Astrocyte (in vitro differentiated cells and primary cell): ENCODE results near the gene SLC4A2. TPM values are rescaled to one million over a fixed set of nuclear protein-coding genes. Genes with fewer than 3 reads are reported as not detected.
"Not testable (repeated sequence)": the region's sequence is repeated elsewhere in the genome, so short reads cannot be mapped to it uniquely, and the experiment has no call there.

ENCODE experiments used
- DNase-seq: peaks from one replicate; pipeline ENCODE4 v3.0.0-alpha.2; 2010; ENCODE audit warnings: low read depth
- FAIRE-seq: peaks from 2 replicates; lab custom pipeline; 2011; peaks lifted over from hg19 to GRCh38; lab: Jason Lieb, UNC
- H2AFZ ChIP-seq: 2 replicates; pipeline ENCODE4 v1.6.0; 2012; ENCODE audit warnings: low read depth, low read length, inconsistent platforms
- H3K27ac ChIP-seq: 2 replicates; pipeline ENCODE4 v1.5.1; 2011; ENCODE audit warnings: low read depth, low read length, inconsistent platforms
- H3K27me3 ChIP-seq: 2 replicates; pipeline ENCODE4 v1.6.0; 2011; ENCODE audit warnings: low read length, inconsistent platforms; ENCODE audit not compliant: insufficient read depth
- H3K36me3 ChIP-seq: 2 replicates; pipeline ENCODE4 v1.5.1; 2011; ENCODE audit warnings: low read length, inconsistent platforms; ENCODE audit not compliant: insufficient read depth
- H3K4me1 ChIP-seq: 2 replicates; pipeline ENCODE4 v1.5.1; 2011; ENCODE audit warnings: low read length, inconsistent platforms; ENCODE audit not compliant: insufficient read depth
- H3K4me2 ChIP-seq: 2 replicates; pipeline ENCODE4 v1.6.0; 2012; ENCODE audit warnings: low read length, inconsistent platforms
- H3K4me3 ChIP-seq: 2 replicates; pipeline ENCODE4 v1.5.1; 2011; ENCODE audit warnings: low read depth, mild to moderate bottlenecking, low read length, inconsistent platforms; ENCODE audit not compliant: insufficient read depth
- H3K79me2 ChIP-seq: 2 replicates; pipeline ENCODE4 v1.6.0; 2012; ENCODE audit warnings: mild to moderate bottlenecking, low read length, inconsistent platforms; ENCODE audit not compliant: insufficient read depth
- H3K9ac ChIP-seq: 2 replicates; pipeline ENCODE4 v1.6.0; 2012; ENCODE audit warnings: mild to moderate bottlenecking, low read length, inconsistent platforms
- H3K9me3 ChIP-seq: 2 replicates; pipeline ENCODE4 v1.5.1; 2012; ENCODE audit warnings: low read depth, mild to moderate bottlenecking, low read length, inconsistent platforms; ENCODE audit not compliant: insufficient read depth
- H4K20me1 ChIP-seq: 2 replicates; pipeline ENCODE4 v1.6.0; 2012; ENCODE audit warnings: low read length, inconsistent platforms; ENCODE audit not compliant: insufficient read depth
- H3K27ac Mint-ChIP-seq: one replicate; pipeline ENCODE4 v1.8.0; 2021; ENCODE audit warnings: mild to moderate bottlenecking, mixed read lengths; ENCODE audit not compliant: unreplicated experiment
- H3K27me3 Mint-ChIP-seq: one replicate; pipeline ENCODE4 v1.8.0; 2021; ENCODE audit warnings: low read depth, mixed read lengths; ENCODE audit not compliant: unreplicated experiment
- H3K36me3 Mint-ChIP-seq: one replicate; pipeline ENCODE4 v1.8.0; 2021; ENCODE audit warnings: low read depth, mixed read lengths; ENCODE audit not compliant: unreplicated experiment
- H3K4me1 Mint-ChIP-seq: one replicate; pipeline ENCODE4 v1.8.0; 2021; ENCODE audit warnings: low read depth, mixed read lengths; ENCODE audit not compliant: unreplicated experiment
- H3K4me3 Mint-ChIP-seq: one replicate; pipeline ENCODE4 v1.8.0; 2021; ENCODE audit warnings: mild to moderate bottlenecking, moderate library complexity, mixed read lengths; ENCODE audit not compliant: unreplicated experiment
- H3K9me3 Mint-ChIP-seq: one replicate; pipeline ENCODE4 v1.8.0; 2021; ENCODE audit warnings: mild to moderate bottlenecking, mixed read lengths; ENCODE audit not compliant: unreplicated experiment
- EZH2 ChIP-seq: IDR thresholded peaks from 2 replicates; pipeline ENCODE4 v1.6.1; 2012; ENCODE audit warnings: mild to moderate bottlenecking, low read length, inconsistent platforms; ENCODE audit not compliant: insufficient read depth
- total RNA-seq: library from RNA; stranded (reverse); gene quantifications from 2 replicates; pipeline ENCODE4 v1.2.1, GENCODE V29; 2021
- TF ChIP-seq, protein P1 (sequence below): IDR thresholded peaks from 2 replicates; pipeline ENCODE4 v1.5.1; 2011; ENCODE audit warnings: low read depth, mild to moderate bottlenecking, inconsistent platforms, low read length, moderate library complexity; ENCODE audit not compliant: insufficient read depth

SLC4A2 gene
- total RNA-seq, 1 donor from 2014 or later, result 302 TPM

- peaks cover 13% of the 10 kb centered on the region for H3K4me1 ChIP-seq
- H3K9ac ChIP-seq, result no peak overlapping the region
- no peak overlapping the region for H3K27ac ChIP-seq
- Mint-ChIP-seq H3K27ac (no peak overlapping the region), H3K27me3 (peaks cover 38% of the 10 kb centered on the region), H3K9me3 (peaks cover 2% of the 10 kb centered on the region), H3K4me3 (peak overlapping the region; percentile 71), H3K36me3 (peaks cover 11% of the 10 kb centered on the region), H3K4me1 (peaks cover 15% of the 10 kb centered on the region)
- no peaks in the 10 kb centered on the region for H3K36me3 ChIP-seq
- TF ChIP-seq, protein P1, sequence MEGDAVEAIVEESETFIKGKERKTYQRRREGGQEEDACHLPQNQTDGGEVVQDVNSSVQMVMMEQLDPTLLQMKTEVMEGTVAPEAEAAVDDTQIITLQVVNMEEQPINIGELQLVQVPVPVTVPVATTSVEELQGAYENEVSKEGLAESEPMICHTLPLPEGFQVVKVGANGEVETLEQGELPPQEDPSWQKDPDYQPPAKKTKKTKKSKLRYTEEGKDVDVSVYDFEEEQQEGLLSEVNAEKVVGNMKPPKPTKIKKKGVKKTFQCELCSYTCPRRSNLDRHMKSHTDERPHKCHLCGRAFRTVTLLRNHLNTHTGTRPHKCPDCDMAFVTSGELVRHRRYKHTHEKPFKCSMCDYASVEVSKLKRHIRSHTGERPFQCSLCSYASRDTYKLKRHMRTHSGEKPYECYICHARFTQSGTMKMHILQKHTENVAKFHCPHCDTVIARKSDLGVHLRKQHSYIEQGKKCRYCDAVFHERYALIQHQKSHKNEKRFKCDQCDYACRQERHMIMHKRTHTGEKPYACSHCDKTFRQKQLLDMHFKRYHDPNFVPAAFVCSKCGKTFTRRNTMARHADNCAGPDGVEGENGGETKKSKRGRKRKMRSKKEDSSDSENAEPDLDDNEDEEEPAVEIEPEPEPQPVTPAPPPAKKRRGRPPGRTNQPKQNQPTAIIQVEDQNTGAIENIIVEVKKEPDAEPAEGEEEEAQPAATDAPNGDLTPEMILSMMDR, result no peak
- no peak for TF ChIP-seq EZH2
- DNase-seq (no peak), FAIRE-seq (no peak)
- peaks cover 7% of the 10 kb centered on the region for H3K27me3 ChIP-seq
- H3K4me2 ChIP-seq, result peak overlapping the region; percentile 50
- no peak overlapping the region for H3K4me3 ChIP-seq
- no peaks in the 10 kb centered on the region for H4K20me1 ChIP-seq
- H3K79me2 ChIP-seq, result no peaks in the 10 kb centered on the region
- H3K9me3 ChIP-seq, result no peaks in the 10 kb centered on the region
- peak overlapping the region; percentile 51 for H2AFZ ChIP-seq
Measured at GRCh38 chr7:151010307-151011096, 48.9 kb upstream of the SLC4A2 start.

DNA sequence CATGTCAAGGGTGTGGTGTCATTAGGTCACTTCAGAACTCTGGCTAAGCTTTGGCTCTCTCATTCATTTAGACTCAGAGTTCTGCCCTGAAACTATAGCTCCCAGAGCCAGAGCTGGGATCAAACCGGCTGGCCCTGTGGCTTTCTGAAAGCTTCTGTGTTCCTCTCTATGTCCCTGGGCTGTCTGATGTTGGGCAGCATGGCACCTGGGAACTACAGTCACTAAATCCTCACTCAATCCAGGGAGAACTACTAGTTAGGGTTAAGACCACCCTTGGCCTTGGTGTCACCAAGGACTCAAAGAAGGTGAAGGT is 48.3 kb upstream of the SLC4A2 start:
- Histone ChIP-seq H4K20me1 (no peaks in the 10 kb centered on the region), H3K9ac (no peak overlapping the region), H3K4me2 (peak overlapping the region; percentile 50), H3K27ac (no peak overlapping the region), H3K4me1 (peaks cover 13% of the 10 kb centered on the region), H3K27me3 (peaks cover 7% of the 10 kb centered on the region), H3K36me3 (no peaks in the 10 kb centered on the region), H2AFZ (no peak overlapping the region), H3K79me2 (no peaks in the 10 kb centered on the region), H3K4me3 (no peak overlapping the region), H3K9me3 (no peaks in the 10 kb centered on the region)
- Mint-ChIP-seq H3K27me3 (peaks cover 36% of the 10 kb centered on the region), H3K36me3 (peaks cover 12% of the 10 kb centered on the region), H3K4me3 (peak overlapping the region; percentile 71), H3K9me3 (peaks cover 2% of the 10 kb centered on the region), H3K27ac (no peak overlapping the region), H3K4me1 (peaks cover 15% of the 10 kb centered on the region)
- DNase-seq (no peak), FAIRE-seq (no peak)
- no peak for TF ChIP-seq EZH2
- TF ChIP-seq, protein P1, result no peak

GRCh38 chr7:151011616-151012015 is 47.8 kb upstream of the SLC4A2 start:
- not testable (repeated sequence) for FAIRE-seq, H3K27me3 ChIP-seq, H3K27ac Mint-ChIP-seq, H3K27ac ChIP-seq, H3K4me2 ChIP-seq, DNase-seq, H3K36me3 ChIP-seq, H3K79me2 ChIP-seq, H3K9ac ChIP-seq, H4K20me1 ChIP-seq, H2AFZ ChIP-seq, H3K9me3 ChIP-seq, H3K9me3 Mint-ChIP-seq, H3K4me3 ChIP-seq
- Mint-ChIP-seq H3K4me1 (peaks cover 15% of the 10 kb centered on the region), H3K27me3 (peaks cover 37% of the 10 kb centered on the region), H3K4me3 (peak overlapping the region; percentile 4), H3K36me3 (peaks cover 12% of the 10 kb centered on the region)
- H3K4me1 ChIP-seq, result peaks cover 13% of the 10 kb centered on the region
